ENCODE measurements around the gene ZPBP2. TPM values are rescaled to one million over a fixed set of nuclear protein-coding genes. Genes with fewer than 3 reads are reported as not detected.
"Not testable (repeated sequence)": the region's sequence is repeated elsewhere in the genome, so short reads cannot be mapped to it uniquely, and the experiment has no call there.

The ZPBP2 gene
- total RNA-seq, 1 donor from 2014 or later: not detected

DNA sequence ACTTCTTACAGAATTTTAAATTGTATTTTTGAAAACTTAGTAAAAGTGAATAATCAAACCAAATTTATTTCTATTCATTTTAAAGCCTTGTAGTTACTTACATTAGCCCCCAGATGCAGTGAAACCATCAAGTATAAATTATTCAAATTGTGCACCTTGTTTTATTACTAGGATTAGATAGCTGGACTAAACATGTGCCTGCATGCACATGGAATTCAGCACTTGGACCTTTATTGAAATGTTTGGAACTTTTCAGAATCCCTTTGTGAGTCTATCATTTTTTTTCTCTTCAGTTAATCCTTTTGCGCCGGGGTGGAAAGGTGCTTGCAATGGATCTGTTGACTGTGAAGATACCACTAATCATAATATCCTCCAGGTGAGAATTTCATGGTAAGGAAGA lies 4.7 kb downstream of the ZPBP2 start:
- TF ChIP-seq, protein P1, sequence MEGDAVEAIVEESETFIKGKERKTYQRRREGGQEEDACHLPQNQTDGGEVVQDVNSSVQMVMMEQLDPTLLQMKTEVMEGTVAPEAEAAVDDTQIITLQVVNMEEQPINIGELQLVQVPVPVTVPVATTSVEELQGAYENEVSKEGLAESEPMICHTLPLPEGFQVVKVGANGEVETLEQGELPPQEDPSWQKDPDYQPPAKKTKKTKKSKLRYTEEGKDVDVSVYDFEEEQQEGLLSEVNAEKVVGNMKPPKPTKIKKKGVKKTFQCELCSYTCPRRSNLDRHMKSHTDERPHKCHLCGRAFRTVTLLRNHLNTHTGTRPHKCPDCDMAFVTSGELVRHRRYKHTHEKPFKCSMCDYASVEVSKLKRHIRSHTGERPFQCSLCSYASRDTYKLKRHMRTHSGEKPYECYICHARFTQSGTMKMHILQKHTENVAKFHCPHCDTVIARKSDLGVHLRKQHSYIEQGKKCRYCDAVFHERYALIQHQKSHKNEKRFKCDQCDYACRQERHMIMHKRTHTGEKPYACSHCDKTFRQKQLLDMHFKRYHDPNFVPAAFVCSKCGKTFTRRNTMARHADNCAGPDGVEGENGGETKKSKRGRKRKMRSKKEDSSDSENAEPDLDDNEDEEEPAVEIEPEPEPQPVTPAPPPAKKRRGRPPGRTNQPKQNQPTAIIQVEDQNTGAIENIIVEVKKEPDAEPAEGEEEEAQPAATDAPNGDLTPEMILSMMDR (IDR thresholded peaks at IDR 0.05): no peak
- no peak overlapping the region for H3K4me3 Mint-ChIP-seq (ENCODE audit: unreplicated experiment)
- H3K36me3 Mint-ChIP-seq (ENCODE audit: unreplicated experiment): no peaks in the 10 kb centered on the region
- no peaks in the 10 kb centered on the region for H3K9me3 Mint-ChIP-seq (ENCODE audit: unreplicated experiment)
- H3K27me3 Mint-ChIP-seq (ENCODE audit: unreplicated experiment): peaks cover 47% of the 10 kb centered on the region
- no peaks in the 10 kb centered on the region for H3K4me1 Mint-ChIP-seq (ENCODE audit: unreplicated experiment)
- no peak for DNase-seq (ENCODE audit: extremely low spot score, unreplicated experiment)
- H3K27ac Mint-ChIP-seq (ENCODE audit: unreplicated experiment): no peak overlapping the region

DNA sequence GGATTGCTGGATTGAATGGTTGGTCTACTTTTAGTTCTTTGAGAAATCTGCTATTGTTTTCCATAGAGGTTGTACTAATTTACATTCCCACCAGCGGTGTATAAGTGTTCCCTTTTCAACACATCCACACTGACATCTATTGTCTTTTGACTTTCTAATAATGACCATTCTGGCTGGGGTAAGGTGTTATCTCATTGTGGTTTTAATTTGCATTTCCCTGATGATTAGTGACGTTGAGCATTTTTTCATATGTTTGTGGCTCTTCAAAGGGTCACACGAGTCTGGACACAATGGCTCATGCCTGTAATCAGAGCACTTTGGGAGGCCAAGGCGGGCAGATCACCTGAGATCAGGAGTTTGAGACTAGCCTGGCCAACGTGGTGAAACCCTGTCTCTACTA lies 18.1 kb downstream of the ZPBP2 start:
- not testable (repeated sequence) for H3K4me3 Mint-ChIP-seq (ENCODE audit: unreplicated experiment); DNase-seq (ENCODE audit: extremely low spot score, unreplicated experiment); H3K27ac Mint-ChIP-seq (ENCODE audit: unreplicated experiment); H3K36me3 Mint-ChIP-seq (ENCODE audit: unreplicated experiment); H3K4me1 Mint-ChIP-seq (ENCODE audit: unreplicated experiment); H3K9me3 Mint-ChIP-seq (ENCODE audit: unreplicated experiment)
- H3K27me3 Mint-ChIP-seq (ENCODE audit: unreplicated experiment): peaks cover 78% of the 10 kb centered on the region

DNA sequence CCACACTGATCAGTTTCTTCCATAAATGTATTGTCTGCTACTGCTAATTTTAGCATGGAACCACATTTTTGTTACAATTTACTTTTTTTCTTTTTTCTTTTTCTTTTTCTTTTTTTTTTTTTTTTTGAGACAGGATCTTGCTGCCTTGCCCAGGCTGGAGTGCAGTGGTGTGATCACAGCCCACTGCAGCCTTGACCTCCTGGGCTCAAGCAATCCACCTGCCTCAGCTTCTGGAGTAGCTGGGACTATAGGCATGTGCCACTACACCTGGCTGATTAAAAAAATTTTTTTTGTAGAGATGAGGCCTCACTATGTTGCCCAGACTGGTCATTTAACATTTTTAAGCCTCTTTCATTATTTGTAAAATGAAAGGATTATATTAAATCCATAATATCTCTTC lies 19.1 kb downstream of the ZPBP2 start:
- TF ChIP-seq, protein P1 (IDR thresholded peaks at IDR 0.05): no peak
- no peaks in the 10 kb centered on the region for H3K9me3 Mint-ChIP-seq (ENCODE audit: unreplicated experiment)
- peaks cover 76% of the 10 kb centered on the region for H3K27me3 Mint-ChIP-seq (ENCODE audit: unreplicated experiment)
- DNase-seq (ENCODE audit: extremely low spot score, unreplicated experiment): no peak
- no peak overlapping the region for H3K27ac Mint-ChIP-seq (ENCODE audit: unreplicated experiment)
- H3K4me1 Mint-ChIP-seq (ENCODE audit: unreplicated experiment): no peaks in the 10 kb centered on the region
- H3K4me3 Mint-ChIP-seq (ENCODE audit: unreplicated experiment): no peak overlapping the region
- no peaks in the 10 kb centered on the region for H3K36me3 Mint-ChIP-seq (ENCODE audit: unreplicated experiment)

DNA sequence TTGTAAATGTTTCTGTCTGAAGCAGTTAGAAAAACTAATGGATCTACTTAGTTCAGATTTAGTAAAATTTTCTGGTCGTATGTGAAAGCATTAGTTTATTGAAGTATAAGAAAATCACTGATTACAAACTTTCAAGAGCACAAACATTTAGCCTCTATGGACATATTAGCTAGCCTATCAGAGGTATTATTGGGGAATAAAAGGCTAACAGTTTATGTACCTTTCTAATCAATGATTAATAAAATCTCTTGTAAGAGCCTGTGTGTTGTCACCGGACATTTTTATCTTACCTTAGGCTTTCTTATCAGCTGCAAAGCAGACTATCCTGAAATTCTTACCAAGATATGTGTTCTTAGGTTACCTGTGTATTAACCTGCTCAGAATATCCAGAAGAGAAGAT lies 21.2 kb downstream of the ZPBP2 start:
- no peaks in the 10 kb centered on the region for H3K4me1 Mint-ChIP-seq (ENCODE audit: unreplicated experiment)
- H3K27me3 Mint-ChIP-seq (ENCODE audit: unreplicated experiment): peaks cover 73% of the 10 kb centered on the region
- H3K4me3 Mint-ChIP-seq (ENCODE audit: unreplicated experiment): no peak overlapping the region
- no peak for DNase-seq (ENCODE audit: extremely low spot score, unreplicated experiment)
- TF ChIP-seq, protein P1 (IDR thresholded peaks at IDR 0.05): no peak
- no peaks in the 10 kb centered on the region for H3K9me3 Mint-ChIP-seq (ENCODE audit: unreplicated experiment)
- H3K36me3 Mint-ChIP-seq (ENCODE audit: unreplicated experiment): no peaks in the 10 kb centered on the region
- no peak overlapping the region for H3K27ac Mint-ChIP-seq (ENCODE audit: unreplicated experiment)

DNA sequence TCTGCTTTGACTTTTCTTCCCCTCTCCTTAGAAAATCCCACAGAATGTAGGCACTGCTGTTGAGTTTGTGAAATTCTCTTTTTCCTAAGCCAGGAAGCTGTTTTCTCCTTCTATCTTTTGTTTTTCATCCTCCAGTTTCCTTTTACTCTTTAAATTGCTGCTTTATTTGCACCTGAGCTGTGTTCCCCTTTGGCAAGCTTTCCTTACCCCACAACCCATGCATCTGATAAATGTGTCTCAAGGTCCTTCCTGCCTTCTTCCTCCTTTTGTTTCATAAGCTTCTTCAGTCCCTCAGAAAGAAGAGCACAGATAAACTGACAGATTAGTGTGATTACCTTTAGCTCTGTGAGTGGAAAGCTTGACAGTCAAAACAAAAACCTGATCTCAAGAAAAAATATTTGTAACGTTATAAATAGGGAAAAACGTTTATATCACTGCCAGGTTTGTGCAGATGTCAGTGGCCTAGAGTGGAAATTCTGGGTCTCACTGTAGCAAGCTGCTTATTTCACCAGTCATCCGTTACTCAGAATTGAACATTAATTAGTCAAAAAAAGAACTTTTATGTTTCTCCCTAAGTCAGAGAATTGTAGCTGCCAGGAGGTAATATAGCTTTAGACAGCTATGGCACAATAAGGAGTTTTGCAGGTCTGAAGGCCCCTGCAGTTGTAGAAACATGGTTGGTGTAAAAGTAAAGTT lies 26.8 kb downstream of the ZPBP2 start:
- no peaks in the 10 kb centered on the region for H3K4me1 Mint-ChIP-seq (ENCODE audit: unreplicated experiment)
- H3K27me3 Mint-ChIP-seq (ENCODE audit: unreplicated experiment): peaks cover 48% of the 10 kb centered on the region
- H3K9me3 Mint-ChIP-seq (ENCODE audit: unreplicated experiment): no peaks in the 10 kb centered on the region
- TF ChIP-seq, protein P1 (IDR thresholded peaks at IDR 0.05): no peak
- H3K4me3 Mint-ChIP-seq (ENCODE audit: unreplicated experiment): no peak overlapping the region
- no peak overlapping the region for H3K27ac Mint-ChIP-seq (ENCODE audit: unreplicated experiment)
- H3K36me3 Mint-ChIP-seq (ENCODE audit: unreplicated experiment): no peaks in the 10 kb centered on the region
- no peak for DNase-seq (ENCODE audit: extremely low spot score, unreplicated experiment)

Data from osteocyte (in vitro differentiated cells).